Activated CD4-positive, alpha-beta T cell treated with anti-CD3 and anti-CD28 coated beads, Interleukin-2, amount 50 U/mL, for 4 hours (primary cell): Measurements from ENCODE around the gene AQP4.

Experiments
- DNase-seq, 2 experiments: peaks; one replicate each; pipeline ENCODE4 v3.0.0-alpha.2; 2020

Gene AQP4

DNA sequence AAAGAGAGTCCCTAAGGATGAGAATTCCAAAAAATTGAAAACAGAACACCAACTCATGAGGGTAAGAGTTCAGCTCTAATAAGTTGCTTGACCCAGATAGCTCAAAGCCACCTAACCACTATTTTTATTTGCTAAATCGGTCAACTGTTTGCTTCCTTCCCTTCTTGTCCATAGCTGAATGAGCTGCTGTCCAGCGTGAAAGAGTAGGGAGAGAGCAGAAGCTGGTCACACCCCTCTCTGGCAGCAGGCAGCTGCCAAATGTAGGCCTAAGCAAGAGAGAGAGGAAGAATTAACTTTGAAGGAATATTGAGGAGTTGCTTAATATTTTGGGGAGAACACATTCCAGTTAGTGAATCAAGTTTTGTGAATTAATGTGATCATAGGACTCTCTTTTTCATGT lies 25.9 kb downstream of the AQP4 start:
- DNase-seq = no peak

DNA sequence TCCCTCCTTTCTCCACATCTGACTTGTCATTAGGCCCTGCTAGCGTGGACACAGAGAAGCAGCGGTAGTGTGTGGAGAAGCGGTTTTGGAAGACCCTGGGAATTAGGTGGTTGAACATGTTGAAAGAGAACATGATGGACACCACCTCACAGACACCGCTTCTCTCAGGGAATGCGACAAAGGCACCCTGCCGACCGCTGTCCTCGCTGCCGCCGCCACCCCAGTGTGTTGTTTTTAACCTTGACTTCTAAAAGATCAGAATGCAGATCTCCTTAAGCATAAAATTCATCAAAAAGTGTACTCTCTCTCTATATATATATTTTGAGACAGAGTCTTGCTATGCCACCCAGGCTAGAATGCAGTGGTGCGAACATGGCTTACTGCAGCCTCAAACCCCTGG lies 33.2 kb downstream of the AQP4 start:
- DNase-seq = no peak

DNA sequence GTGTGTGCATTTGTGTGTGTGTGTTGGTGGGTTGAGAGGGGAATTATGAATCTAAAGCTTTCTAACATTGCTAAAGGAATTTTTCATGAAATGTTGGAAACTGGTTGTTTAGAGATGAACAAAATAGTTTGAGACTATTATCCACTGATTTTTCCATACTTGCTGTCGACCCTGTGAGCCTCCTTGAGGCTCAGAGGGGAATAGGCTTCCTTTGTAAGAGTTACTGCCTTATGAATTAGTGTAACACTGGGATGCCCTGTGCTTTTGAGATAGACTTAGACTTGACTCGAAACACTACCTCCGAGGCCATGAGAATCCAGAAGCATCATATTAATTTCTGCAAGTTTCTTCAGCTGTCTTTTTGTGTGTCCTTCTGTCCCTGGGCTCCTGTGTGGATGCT lies 37.9 kb downstream of the AQP4 start:
- no peak for DNase-seq

DNA sequence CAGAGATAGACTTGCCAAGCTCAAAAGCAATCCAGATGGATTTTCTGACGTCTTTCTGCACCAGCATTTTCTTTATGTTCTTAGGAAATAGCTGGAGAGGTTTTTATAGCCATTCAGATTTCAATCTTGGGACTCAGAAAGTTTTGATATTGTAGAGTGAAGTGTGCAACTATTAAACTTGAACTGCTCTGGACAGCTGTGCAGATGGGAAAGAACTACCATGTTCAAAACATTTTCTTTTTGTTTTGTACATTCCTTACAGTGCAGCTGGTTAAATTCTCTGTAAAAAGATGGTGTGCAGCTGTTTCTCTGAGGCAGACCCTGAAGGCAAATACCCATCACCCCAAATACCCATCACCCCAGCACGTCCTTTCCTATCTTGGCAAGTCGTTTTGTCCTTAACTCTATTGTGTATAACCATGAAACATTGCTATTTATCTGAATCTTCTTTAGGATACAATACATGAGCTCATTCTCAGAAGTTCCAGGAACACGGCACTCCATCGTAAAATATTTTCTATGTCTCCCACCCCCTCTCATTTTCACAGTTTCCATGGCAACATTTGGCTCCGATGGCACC lies 38.8 kb downstream of the AQP4 start:
- DNase-seq = no peak

DNA sequence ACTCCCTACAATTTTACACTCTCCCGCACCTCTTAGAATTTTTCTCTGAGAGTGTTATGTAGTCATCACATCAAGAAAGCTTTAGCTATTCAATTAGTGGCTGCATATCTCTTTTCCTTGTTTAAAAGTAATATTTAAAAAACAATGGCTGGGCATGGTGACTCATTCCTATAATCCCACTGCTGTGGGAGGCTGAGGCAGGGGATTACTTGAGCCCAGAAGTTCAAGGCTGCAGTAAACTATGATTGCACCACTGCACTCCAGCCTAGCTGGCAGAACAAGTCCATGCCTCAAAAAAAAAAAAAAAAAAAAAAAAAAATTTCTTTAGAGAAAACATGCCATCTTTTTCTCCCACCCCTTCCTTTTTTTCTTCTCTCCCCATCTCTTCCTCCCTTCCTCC lies 44.3 kb downstream of the AQP4 start:
- no peak for DNase-seq

DNA sequence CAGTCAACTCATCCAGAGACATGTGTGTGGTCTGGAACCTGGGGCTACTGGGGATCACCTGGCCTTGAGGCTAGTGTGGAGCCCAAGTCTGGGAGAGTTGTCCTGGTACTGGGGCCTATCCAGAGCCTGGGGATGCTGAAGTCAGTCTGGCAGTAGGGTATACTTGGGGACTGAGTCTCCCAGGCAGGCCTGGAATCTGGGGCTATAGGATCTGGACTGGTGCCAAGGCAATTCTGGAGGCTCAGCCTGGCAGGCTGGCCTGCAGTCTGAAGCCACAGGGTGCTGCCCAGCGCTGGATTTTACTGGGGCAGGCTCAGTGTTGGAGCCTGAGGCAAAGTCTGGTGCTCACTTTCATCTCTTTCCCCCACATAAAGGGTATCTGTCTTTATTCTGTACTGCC lies 46.5 kb downstream of the AQP4 start:
- no peak for DNase-seq

DNA sequence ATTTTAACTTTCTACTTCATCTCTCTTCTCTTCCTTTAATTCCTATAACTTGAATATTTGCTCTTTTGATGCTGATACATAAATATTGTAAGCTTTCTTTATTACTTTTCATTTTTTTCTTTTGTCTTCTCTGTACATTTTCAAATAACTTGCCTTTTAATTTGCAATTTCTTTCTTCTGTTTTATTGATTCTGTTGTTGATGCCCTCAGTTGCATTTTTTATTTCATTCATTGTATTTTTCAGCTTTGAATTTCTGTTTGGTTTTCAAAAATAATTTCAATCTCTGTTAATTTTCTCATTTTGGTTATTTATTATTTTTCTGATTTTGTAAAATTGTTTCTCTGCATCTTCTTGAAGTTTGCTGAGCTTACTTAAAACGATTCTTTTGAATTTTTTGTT lies 47.0 kb downstream of the AQP4 start:
- no peak for DNase-seq

DNA sequence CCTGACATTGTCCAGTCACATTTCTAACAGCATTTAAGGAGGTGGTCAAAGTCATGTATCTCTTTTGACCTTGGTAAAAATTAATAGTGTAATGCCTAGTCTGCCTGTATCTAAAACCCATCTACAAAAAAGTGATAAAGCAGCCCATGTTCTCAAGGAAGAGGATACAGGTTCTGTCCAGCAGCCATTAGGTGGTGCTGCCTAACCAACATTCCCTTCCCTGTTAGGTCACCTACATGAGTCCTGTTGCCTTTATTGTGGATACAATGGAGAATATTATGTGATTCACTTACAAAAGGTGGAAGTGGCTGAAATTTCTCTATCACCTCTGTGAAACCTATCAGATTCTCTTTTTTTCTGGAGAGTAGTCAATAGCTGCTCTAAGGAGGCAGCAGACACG lies 52.5 kb downstream of the AQP4 start:
- no peak for DNase-seq

DNA sequence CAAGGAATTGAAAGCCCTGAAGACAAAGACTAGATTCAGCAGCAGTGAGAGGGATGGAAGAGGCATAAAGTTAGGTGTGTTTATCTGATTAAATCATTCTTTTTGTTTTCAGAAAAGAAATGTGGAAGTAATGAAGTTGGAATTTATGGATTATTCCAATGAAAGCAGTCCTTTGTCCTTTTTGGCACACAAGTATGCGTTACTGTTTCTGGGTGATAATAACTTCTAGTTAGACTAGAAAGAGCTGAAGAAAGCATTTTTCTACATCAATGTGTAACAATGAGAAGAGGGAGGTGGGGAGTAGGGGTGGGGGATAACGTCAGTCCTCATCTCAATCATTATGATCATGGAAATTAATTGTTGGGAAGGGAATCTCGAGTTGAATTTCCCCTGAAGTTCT lies 53.0 kb downstream of the AQP4 start:
- no peak for DNase-seq

DNA sequence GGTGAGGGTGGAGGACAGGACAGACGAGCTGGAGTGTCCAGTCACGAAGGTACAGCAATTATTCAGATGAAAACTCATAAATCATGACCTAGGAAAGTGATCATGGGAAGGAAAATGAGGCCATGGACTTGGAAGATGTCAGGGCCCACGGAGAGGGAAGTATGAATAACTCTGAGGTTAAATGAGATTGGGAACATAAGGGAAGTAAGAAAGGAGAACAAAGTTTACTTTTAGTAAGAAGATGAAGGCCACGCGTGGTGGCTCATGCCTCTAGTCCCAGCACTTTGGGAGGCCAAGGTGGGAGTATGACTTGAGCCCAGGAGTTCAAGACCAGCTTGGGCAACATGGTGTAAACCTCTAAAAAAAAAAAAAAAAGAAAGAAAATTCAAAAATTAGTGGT lies 56.2 kb downstream of the AQP4 start:
- DNase-seq = no peak

DNA sequence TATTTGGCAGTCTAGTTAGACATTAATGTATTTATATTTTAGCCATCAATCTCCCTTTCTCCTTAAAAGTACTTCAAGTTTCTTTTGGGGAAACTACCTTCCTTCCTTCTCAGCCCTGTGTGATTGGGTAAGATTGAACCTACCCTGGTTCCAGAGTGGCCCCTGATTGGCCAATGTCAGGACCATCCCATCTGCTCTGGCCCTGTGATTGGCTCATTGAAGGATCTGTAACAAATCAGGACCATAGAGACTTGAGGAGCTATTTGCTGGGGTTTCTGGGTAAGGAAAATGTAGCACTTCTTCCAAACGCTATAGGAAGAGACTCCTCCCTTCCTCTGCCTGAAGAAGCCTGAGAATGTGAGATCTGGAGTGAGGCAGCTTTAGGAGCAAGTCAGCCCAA lies 59.3 kb downstream of the AQP4 start:
- no peak for DNase-seq

DNA sequence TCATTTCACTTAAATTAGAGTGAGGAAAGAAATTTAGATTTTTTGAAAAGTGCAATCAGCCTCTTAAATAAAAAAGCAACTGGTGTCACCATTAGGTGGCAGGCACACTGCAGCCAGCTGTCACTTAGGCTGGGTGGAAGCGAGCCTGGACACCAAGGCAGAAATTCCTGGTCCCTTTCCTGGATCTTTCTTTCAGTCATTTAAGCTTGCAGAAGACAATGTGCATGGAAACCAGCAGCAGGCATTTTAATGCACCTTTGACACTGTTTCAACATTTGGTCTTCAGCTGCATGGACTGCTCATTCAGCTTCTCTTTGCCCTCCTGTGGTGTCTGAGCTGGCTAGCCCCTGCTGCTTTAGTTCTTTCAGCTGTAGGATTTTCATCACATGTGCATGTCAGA lies 61.0 kb downstream of the AQP4 start:
- DNase-seq = no peak

DNA sequence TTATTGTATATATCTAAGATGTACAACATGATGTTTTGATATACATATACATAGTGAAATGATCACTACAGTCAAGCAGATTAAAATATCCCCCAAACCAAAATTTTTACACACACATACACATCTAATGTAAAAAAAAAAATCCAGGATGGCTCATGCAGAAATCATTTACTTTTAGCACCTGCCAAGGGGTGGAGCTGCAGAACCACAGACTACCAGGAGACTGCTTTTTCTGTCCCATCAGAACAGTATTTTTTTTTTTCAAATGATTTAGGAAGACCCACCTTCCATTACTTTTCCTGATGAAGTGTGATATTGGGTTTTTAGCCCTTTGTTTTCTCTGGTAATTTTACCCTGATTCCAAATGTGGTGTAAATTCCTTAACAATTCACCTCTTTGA lies 61.9 kb downstream of the AQP4 start:
- DNase-seq = no peak

DNA sequence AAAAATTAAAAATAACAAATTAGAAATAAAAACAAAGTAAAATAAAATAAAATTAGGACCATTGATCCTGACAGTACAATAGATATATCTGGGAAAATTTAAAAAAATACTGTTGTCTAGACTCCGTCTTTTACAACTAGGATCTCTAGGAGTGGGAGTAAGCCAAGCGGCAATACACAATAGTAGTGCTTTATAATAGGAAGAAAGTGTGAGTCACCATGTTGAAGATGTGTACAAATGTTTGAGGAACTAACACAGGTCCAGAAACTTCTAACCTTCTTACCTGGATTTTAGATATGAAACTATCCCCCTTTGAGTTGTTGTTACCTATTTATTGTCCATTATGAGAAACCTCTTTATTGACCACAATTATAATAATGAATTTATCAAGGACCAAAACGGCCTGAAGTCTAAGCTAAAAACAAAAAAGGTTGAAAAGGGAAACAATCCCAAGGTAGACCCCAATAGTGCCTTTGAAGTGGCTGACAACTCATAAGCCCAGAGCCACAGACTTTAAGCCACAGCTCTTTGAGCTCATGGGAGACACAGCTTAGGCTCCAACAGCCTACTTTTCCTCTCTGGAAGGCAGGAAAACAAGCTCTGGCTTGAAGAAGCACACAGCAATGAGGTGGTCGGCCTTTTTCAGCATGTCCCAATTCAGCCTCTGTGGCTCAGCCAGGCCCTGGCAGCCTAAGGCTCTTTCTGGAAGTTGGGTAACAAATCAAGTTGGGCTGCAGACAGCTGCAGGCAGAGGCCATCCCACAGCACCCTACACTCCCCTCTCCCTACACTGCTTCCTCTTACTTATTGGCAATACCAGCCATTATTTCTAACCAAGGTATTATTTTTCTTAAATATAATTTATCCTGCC lies 62.9 kb downstream of the AQP4 start:
- no peak for DNase-seq
